DOHH2 (cell line): Measurements from ENCODE around the gene PCP2.

ENCODE experiments used
- EZH2phosphoT487 ChIP-seq: fragments of 200-600 bp; sonication (generic); IDR thresholded peaks from 2 replicates; pipeline ENCODE4 v1.6.1; 2017; ENCODE audit warnings: borderline replicate concordance, mild to moderate bottlenecking, antibody characterized with exemption, low read length, moderate library complexity, mixed read lengths
- TF ChIP-seq, protein P1 (sequence below): fragments of 200-600 bp; sonication (generic); IDR thresholded peaks from one replicate; pipeline ENCODE4 v1.5.1; 2014; ENCODE audit warnings: antibody characterized with exemption, mild to moderate bottlenecking, low read depth, low read length; ENCODE audit not compliant: poor library complexity, severe bottlenecking

DNA sequence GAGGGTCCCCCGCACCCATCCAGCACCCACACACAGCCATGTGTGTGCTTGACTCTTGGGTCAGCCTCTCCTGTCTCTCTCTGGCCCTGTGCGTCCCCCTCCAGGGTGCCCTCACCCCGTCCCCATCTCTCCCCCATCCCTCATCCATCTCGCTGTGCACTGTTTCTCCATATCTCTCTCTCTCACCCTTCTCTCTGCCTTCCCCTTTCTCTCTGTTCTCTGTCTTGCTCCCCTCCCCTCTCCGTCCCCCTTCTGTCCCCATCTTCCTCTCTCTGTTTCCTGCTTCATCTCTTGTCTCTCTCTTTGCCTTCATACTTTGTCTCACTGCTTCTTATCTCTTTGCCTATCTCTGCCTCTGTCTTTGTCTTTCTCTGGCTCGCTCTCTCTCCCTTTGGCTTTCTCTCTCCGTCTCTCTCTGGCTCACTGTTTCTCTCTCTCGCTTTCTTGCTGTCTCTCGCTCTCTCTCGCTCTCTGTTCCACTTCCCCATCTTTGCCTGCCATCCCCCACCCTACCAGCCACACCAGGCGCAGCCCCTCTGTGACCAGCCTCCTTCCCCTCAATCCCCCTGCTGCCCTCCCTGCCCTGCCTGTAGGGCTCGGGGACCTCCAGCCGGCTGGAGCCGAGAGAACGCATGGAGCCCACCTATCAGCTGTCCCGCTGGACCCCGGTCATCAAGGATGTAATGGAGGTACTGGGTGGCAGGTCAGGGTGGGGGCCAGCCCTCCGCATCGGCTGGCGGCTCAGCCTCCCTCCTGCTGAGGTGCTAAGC, 12.3 kb upstream of the PCP2 start:
- TF ChIP-seq, protein P1, sequence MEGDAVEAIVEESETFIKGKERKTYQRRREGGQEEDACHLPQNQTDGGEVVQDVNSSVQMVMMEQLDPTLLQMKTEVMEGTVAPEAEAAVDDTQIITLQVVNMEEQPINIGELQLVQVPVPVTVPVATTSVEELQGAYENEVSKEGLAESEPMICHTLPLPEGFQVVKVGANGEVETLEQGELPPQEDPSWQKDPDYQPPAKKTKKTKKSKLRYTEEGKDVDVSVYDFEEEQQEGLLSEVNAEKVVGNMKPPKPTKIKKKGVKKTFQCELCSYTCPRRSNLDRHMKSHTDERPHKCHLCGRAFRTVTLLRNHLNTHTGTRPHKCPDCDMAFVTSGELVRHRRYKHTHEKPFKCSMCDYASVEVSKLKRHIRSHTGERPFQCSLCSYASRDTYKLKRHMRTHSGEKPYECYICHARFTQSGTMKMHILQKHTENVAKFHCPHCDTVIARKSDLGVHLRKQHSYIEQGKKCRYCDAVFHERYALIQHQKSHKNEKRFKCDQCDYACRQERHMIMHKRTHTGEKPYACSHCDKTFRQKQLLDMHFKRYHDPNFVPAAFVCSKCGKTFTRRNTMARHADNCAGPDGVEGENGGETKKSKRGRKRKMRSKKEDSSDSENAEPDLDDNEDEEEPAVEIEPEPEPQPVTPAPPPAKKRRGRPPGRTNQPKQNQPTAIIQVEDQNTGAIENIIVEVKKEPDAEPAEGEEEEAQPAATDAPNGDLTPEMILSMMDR: no peak
- no peak for TF ChIP-seq EZH2phosphoT487
